ENCODE results near the gene DAB1. TPM values are rescaled to one million over a fixed set of nuclear protein-coding genes. Genes with fewer than 3 reads are reported as not detected.

The DAB1 gene
- total RNA-seq, 2 experiments from 2014 or later, result 0.52 to 0.61 TPM

DNA sequence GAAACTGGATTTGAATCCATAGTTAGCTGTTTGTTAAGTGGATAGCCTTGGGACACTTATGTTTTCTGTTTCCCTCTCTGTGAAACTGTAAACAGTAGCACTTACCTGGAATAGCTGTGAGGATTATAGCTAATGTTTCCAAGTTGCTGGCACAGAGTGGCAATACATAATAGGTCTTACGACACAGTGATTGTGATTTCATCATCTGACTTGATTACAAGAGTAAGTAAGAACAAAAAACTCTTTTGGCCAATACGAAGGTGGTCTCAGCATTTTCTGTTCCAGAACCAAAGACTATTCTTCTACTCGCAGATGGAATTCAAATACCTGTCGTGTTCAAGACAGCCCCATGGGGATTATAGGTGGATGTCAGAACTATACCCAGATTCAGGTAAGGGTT is 460.2 kb downstream of the DAB1 start:
- Mint-ChIP-seq H3K4me1 (ENCODE audit: low read depth) (no peaks in the 10 kb centered on the region), H3K9me3 (peaks cover 1% of the 10 kb centered on the region), H3K36me3 (ENCODE audit: low read depth) (no peaks in the 10 kb centered on the region), H3K27ac (no peak overlapping the region), H3K4me3 (no peak overlapping the region), H3K27me3 (peaks cover 4% of the 10 kb centered on the region)
- no peak for ATAC-seq (ENCODE audit: poor library complexity)
- ChIA-PET CTCF (no interaction called here), POLR2A (no interaction called here)
- Histone ChIP-seq H3K4me1 (ENCODE audit: insufficient read depth, low read length) (no peaks in the 10 kb centered on the region), H3K36me3 (ENCODE audit: insufficient read depth, low read length) (no peaks in the 10 kb centered on the region), H3K27me3 (ENCODE audit: control insufficient read depth in 1 of 2, insufficient read depth in 2 of 2, low read length in 2 of 2) (no peaks in the 10 kb centered on the region), H3K9me3 (ENCODE audit: control insufficient read depth in 1 of 2, insufficient read depth in 1 of 2, low read length in 2 of 2) (peaks cover 0 to 4% of the 10 kb centered on the region in 2 experiments), H3K4me3 (ENCODE audit: low read length) (no peak overlapping the region), H3K27ac (ENCODE audit: low read depth in 1 of 2, low read length in 2 of 2) (no peak overlapping the region)
- DNase-seq, result no peak
- intact Hi-C loops (cut with DNase I, micrococcal nuclease), result no loop called here
- TF ChIP-seq, protein P1, sequence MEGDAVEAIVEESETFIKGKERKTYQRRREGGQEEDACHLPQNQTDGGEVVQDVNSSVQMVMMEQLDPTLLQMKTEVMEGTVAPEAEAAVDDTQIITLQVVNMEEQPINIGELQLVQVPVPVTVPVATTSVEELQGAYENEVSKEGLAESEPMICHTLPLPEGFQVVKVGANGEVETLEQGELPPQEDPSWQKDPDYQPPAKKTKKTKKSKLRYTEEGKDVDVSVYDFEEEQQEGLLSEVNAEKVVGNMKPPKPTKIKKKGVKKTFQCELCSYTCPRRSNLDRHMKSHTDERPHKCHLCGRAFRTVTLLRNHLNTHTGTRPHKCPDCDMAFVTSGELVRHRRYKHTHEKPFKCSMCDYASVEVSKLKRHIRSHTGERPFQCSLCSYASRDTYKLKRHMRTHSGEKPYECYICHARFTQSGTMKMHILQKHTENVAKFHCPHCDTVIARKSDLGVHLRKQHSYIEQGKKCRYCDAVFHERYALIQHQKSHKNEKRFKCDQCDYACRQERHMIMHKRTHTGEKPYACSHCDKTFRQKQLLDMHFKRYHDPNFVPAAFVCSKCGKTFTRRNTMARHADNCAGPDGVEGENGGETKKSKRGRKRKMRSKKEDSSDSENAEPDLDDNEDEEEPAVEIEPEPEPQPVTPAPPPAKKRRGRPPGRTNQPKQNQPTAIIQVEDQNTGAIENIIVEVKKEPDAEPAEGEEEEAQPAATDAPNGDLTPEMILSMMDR (IDR thresholded peaks at IDR 0.05), result no peak

DNA sequence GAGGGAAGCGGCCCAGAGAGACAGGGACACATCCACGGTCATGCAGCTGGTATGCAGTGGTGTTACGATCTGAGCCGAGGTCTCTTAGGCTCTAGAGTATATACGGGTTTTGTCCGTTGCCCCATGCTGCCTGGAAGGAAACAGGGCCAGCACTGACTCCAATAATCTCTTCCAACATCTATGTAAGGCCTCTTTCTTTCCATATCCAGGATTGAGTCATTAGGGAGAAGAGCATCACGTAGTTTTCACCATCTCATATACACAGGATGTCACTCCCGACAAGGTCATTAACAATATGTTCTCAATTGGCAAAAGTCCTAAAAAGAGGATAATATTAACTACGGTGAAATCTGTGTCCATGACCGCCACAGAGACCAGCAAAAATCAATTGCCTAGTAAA is 462.4 kb downstream of the DAB1 start:
- Mint-ChIP-seq H3K4me3 (no peak overlapping the region), H3K27ac (no peak overlapping the region), H3K9me3 (no peaks in the 10 kb centered on the region), H3K4me1 (ENCODE audit: low read depth) (no peaks in the 10 kb centered on the region), H3K27me3 (peaks cover 4% of the 10 kb centered on the region), H3K36me3 (ENCODE audit: low read depth) (no peaks in the 10 kb centered on the region)
- H3K4me1 ChIP-seq (ENCODE audit: insufficient read depth, low read length), result no peaks in the 10 kb centered on the region
- no peaks in the 10 kb centered on the region for H3K36me3 ChIP-seq (ENCODE audit: insufficient read depth, low read length)
- DNase-seq (no peak), ATAC-seq (ENCODE audit: poor library complexity) (no peak)
- H3K4me3 ChIP-seq (ENCODE audit: low read length), result no peak overlapping the region
- no peaks in the 10 kb centered on the region for H3K27me3 ChIP-seq (ENCODE audit: control insufficient read depth in 1 of 2, insufficient read depth in 2 of 2, low read length in 2 of 2)
- TF ChIP-seq, protein P1 (IDR thresholded peaks at IDR 0.05), result no peak
- POLR2A ChIA-PET, result no interaction called here
- H3K9me3 ChIP-seq (ENCODE audit: control insufficient read depth in 1 of 2, insufficient read depth in 1 of 2, low read length in 2 of 2), result no peaks in the 10 kb centered on the region
- intact Hi-C loops (cut with DNase I, micrococcal nuclease), result no loop called here
- CTCF ChIA-PET, result no interaction called here
- no peak overlapping the region for H3K27ac ChIP-seq (ENCODE audit: low read depth in 1 of 2, low read length in 2 of 2)

DNA sequence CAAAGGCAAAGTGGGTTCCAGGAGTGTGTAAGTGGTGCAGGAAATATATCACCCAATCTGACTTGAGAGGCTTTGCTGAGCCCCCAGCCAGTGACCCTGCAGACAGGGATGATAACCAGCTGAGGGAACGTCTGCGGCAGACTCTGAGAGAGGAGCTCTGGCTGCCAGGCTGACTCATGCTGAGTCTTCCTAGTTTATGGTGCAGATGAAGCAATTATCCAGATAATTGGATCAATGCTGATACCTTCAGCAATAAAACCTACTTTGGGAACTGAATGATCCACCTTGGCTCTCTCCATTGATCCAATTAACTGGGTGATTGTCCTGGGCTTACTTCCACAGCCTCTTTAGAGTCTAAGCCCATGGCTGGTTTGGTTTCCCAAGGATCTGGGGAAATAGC is 465.3 kb downstream of the DAB1 start:
- ATAC-seq (ENCODE audit: poor library complexity), result no peak
- Mint-ChIP-seq H3K9me3 (no peaks in the 10 kb centered on the region), H3K4me3 (no peak overlapping the region), H3K27me3 (peaks cover 8% of the 10 kb centered on the region), H3K36me3 (ENCODE audit: low read depth) (no peaks in the 10 kb centered on the region), H3K27ac (no peak overlapping the region), H3K4me1 (ENCODE audit: low read depth) (no peaks in the 10 kb centered on the region)
- H3K9me3 ChIP-seq (ENCODE audit: control insufficient read depth in 1 of 2, insufficient read depth in 1 of 2, low read length in 2 of 2), result no peaks in the 10 kb centered on the region
- TF ChIP-seq, protein P1 (IDR thresholded peaks at IDR 0.05), result no peak
- DNase-seq, result no peak
- H3K4me3 ChIP-seq (ENCODE audit: low read length), result no peak overlapping the region
- intact Hi-C loops (cut with DNase I, micrococcal nuclease), result no loop called here
- H3K27me3 ChIP-seq (ENCODE audit: control insufficient read depth in 1 of 2, insufficient read depth in 2 of 2, low read length in 2 of 2), result no peaks in the 10 kb centered on the region
- ChIA-PET POLR2A (no interaction called here), CTCF (no interaction called here)
- no peak overlapping the region for H3K27ac ChIP-seq (ENCODE audit: low read depth in 1 of 2, low read length in 2 of 2)
- H3K36me3 ChIP-seq (ENCODE audit: insufficient read depth, low read length), result no peaks in the 10 kb centered on the region
- H3K4me1 ChIP-seq (ENCODE audit: insufficient read depth, low read length), result no peaks in the 10 kb centered on the region

Measured in CD4-positive, alpha-beta T cell (primary cell).